ENCODE measurements around the gene C11orf58. TPM values are rescaled to one million over a fixed set of nuclear protein-coding genes. Genes with fewer than 3 reads are reported as not detected.

C11orf58 gene
- total and polyA plus RNA-seq, 2 experiments from 2014 or later = 153 to 226 TPM

GRCh38 chr11:16749092-16749491, 10.6 kb downstream of the C11orf58 start:
- Histone ChIP-seq H4K20me1 (ENCODE audit: insufficient read depth) (0 out of 2 replicates have a peak, but pooled peaks cover 5% of the 10 kb centered on the region), H2AFZ (no peak overlapping the region), H3K36me3 (ENCODE audit: low read depth) (peaks cover 91% of the 10 kb centered on the region), H3K9me2 (ENCODE audit: insufficient read depth) (no peaks in the 10 kb centered on the region), H3K4me1 (ENCODE audit: insufficient read depth) (no peaks in the 10 kb centered on the region), H3K9ac (no peak overlapping the region), H3K27ac (no peak overlapping the region), H3K79me2 (ENCODE audit: insufficient read depth) (peaks cover 61% of the 10 kb centered on the region), H3K9me3 (ENCODE audit: low read depth) (no peaks in the 10 kb centered on the region), H3K4me3 (no peak overlapping the region), H3K27me3 (replicated peaks; ENCODE audit: insufficient read depth) (no peaks in the 10 kb centered on the region), H3K4me2 (ENCODE audit: unreplicated experiment) (no peak overlapping the region), H3F3A (ENCODE audit: insufficient read depth) (peaks cover 4% of the 10 kb centered on the region; the same call in 1 of the 2 replicates)
- DNase-seq = no peak
- WGBS, 2 experiments (ENCODE audit: low coverage in 1 of 2, low lambda C conversion rate in 2 of 2, missing lambda C conversion rate in 2 of 2) = 100% methylated on average over 1 of the region's 1 CpG
- TF ChIP-seq EZH2phosphoT487 (IDR thresholded peaks at IDR 0.05; ENCODE audit: insufficient read depth, low read depth) (no peak), EZH2 (IDR thresholded peaks at IDR 0.05; ENCODE audit: insufficient read depth, poor library complexity, severe bottlenecking) (no peak)
- in situ Hi-C loops (cut with MboI) = no loop called here

GRCh38 chr11:16749666-16750065, 11.2 kb downstream of the C11orf58 start:
- H3K27me3 ChIP-seq (replicated peaks; ENCODE audit: insufficient read depth) = no peaks in the 10 kb centered on the region
- H4K20me1 ChIP-seq (ENCODE audit: insufficient read depth) = 0 out of 2 replicates have a peak, but pooled peaks cover 5% of the 10 kb centered on the region
- TF ChIP-seq EZH2 (IDR thresholded peaks at IDR 0.05; ENCODE audit: insufficient read depth, poor library complexity, severe bottlenecking) (no peak), EZH2phosphoT487 (IDR thresholded peaks at IDR 0.05; ENCODE audit: insufficient read depth, low read depth) (no peak)
- in situ Hi-C loops (cut with MboI) = no loop called here
- H3K9me2 ChIP-seq (ENCODE audit: insufficient read depth) = no peaks in the 10 kb centered on the region
- no peaks in the 10 kb centered on the region for H3K9me3 ChIP-seq (ENCODE audit: low read depth)
- peaks cover 93% of the 10 kb centered on the region for H3K36me3 ChIP-seq (ENCODE audit: low read depth)
- peaks cover 55% of the 10 kb centered on the region for H3K79me2 ChIP-seq (ENCODE audit: insufficient read depth)
- WGBS, 2 experiments (ENCODE audit: low coverage in 1 of 2, low lambda C conversion rate in 2 of 2, missing lambda C conversion rate in 2 of 2) = 51 to 53% methylated on average over 2 of the region's 2 CpGs
- no peaks in the 10 kb centered on the region for H3K4me1 ChIP-seq (ENCODE audit: insufficient read depth)
- no peak overlapping the region for H3K9ac ChIP-seq
- H2AFZ ChIP-seq = no peak overlapping the region
- peaks cover 6% of the 10 kb centered on the region; the same call in 1 of the 2 replicates for H3F3A ChIP-seq (ENCODE audit: insufficient read depth)
- H3K27ac ChIP-seq = no peak overlapping the region
- no peak for DNase-seq
- H3K4me3 ChIP-seq = no peak overlapping the region
- no peak overlapping the region for H3K4me2 ChIP-seq (ENCODE audit: unreplicated experiment)

- DNase-seq = no peak
- Histone ChIP-seq H3K4me3 (no peak overlapping the region), H3F3A (ENCODE audit: insufficient read depth) (peaks cover 10% of the 10 kb centered on the region; the same call in 1 of the 2 replicates), H4K20me1 (ENCODE audit: insufficient read depth) (0 out of 2 replicates have a peak, but pooled peaks cover 5% of the 10 kb centered on the region), H3K27ac (no peak overlapping the region), H3K4me2 (ENCODE audit: unreplicated experiment) (no peak overlapping the region), H3K9ac (no peak overlapping the region), H2AFZ (no peak overlapping the region), H3K79me2 (ENCODE audit: insufficient read depth) (peaks cover 48% of the 10 kb centered on the region), H3K36me3 (ENCODE audit: low read depth) (peaks cover 93% of the 10 kb centered on the region), H3K27me3 (replicated peaks; ENCODE audit: insufficient read depth) (no peaks in the 10 kb centered on the region), H3K9me2 (ENCODE audit: insufficient read depth) (no peaks in the 10 kb centered on the region), H3K9me3 (ENCODE audit: low read depth) (no peaks in the 10 kb centered on the region), H3K4me1 (ENCODE audit: insufficient read depth) (no peaks in the 10 kb centered on the region)
- in situ Hi-C loops (cut with MboI) = no loop called here
- 44 to 55% methylated on average over 1 of the region's 1 CpG for WGBS, 2 experiments (ENCODE audit: low coverage in 1 of 2, low lambda C conversion rate in 2 of 2, missing lambda C conversion rate in 2 of 2)
- TF ChIP-seq EZH2 (IDR thresholded peaks at IDR 0.05; ENCODE audit: insufficient read depth, poor library complexity, severe bottlenecking) = no peak
- no peak for TF ChIP-seq EZH2phosphoT487 (IDR thresholded peaks at IDR 0.05; ENCODE audit: insufficient read depth, low read depth)
Measured at GRCh38 chr11:16750417-16750816, 12.0 kb downstream of the C11orf58 start.

- Histone ChIP-seq H3K4me1 (ENCODE audit: insufficient read depth) (no peaks in the 10 kb centered on the region; the same call in 1 of the 2 replicates), H3K79me2 (ENCODE audit: insufficient read depth) (no peaks in the 10 kb centered on the region), H3K4me3 (no peak overlapping the region), H3K9ac (no peak overlapping the region), H3F3A (ENCODE audit: insufficient read depth) (peaks cover 22% of the 10 kb centered on the region), H3K4me2 (ENCODE audit: unreplicated experiment) (no peak overlapping the region), H3K36me3 (ENCODE audit: low read depth) (peaks cover 35% of the 10 kb centered on the region), H4K20me1 (ENCODE audit: insufficient read depth) (no peaks in the 10 kb centered on the region), H3K9me2 (ENCODE audit: insufficient read depth) (no peaks in the 10 kb centered on the region), H3K27ac (no peak overlapping the region), H3K27me3 (replicated peaks; ENCODE audit: insufficient read depth) (no peaks in the 10 kb centered on the region), H2AFZ (no peak overlapping the region), H3K9me3 (ENCODE audit: low read depth) (no peaks in the 10 kb centered on the region)
- DNase-seq = no peak
- in situ Hi-C loops (cut with MboI) = no loop called here
- 95 to 97% methylated on average over 4 of the region's 4 CpGs for WGBS, 2 experiments (ENCODE audit: low coverage in 1 of 2, low lambda C conversion rate in 2 of 2, missing lambda C conversion rate in 2 of 2)
- TF ChIP-seq EZH2 (IDR thresholded peaks at IDR 0.05; ENCODE audit: insufficient read depth, poor library complexity, severe bottlenecking) (no peak), EZH2phosphoT487 (IDR thresholded peaks at IDR 0.05; ENCODE audit: insufficient read depth, low read depth) (no peak)
Measured at GRCh38 chr11:16758382-16759024, 20.1 kb downstream of the C11orf58 start.

All from GM23248 (cell line).